GM12873 (cell line): Measurements from ENCODE around the gene RGS9.

Source experiments
- CTCF ChIP-seq: IDR thresholded peaks from 2 replicates; pipeline ENCODE4 v1.5.1; 2012; ENCODE audit warnings: low read depth, mild to moderate bottlenecking, moderate library complexity, low read length, control low read depth; ENCODE audit not compliant: insufficient read depth; ENCODE audit errors: missing control alignments

Gene RGS9

GRCh38 chr17:65183736-65184135 is 46.6 kb downstream of the RGS9 start:
- no peak for TF ChIP-seq CTCF

- no peak for TF ChIP-seq CTCF
Observed at GRCh38 chr17:65184235-65184959, 47.2 kb downstream of the RGS9 start.

GRCh38 chr17:65185062-65185461 is 47.9 kb downstream of the RGS9 start:
- TF ChIP-seq CTCF = no peak

GRCh38 chr17:65185668-65186382 is 48.7 kb downstream of the RGS9 start:
- peak; percentile 31 for TF ChIP-seq CTCF

GRCh38 chr17:65190467-65191097 is 53.4 kb downstream of the RGS9 start:
- no peak for TF ChIP-seq CTCF

GRCh38 chr17:65191811-65192740 is 54.9 kb downstream of the RGS9 start:
- TF ChIP-seq CTCF = no peak
